ENCODE measurements around the gene GLIS2. TPM values are rescaled to one million over a fixed set of nuclear protein-coding genes. Genes with fewer than 3 reads are reported as not detected.
A peak's percentile ranks its signal among the peaks of the same experiment; 100 is the strongest.
"Not testable (repeated sequence)": the region's sequence is repeated elsewhere in the genome, so short reads cannot be mapped to it uniquely, and the experiment has no call there.

GLIS2 gene
- total RNA-seq, 1 donor from 2014 or later, result 5.1 TPM

- DNase-seq, result no peak
Observed at GRCh38 chr16:4336701-4337539, 21.1 kb downstream of the GLIS2 start.

GRCh38 chr16:4337540-4338088, 21.7 kb downstream of the GLIS2 start:
- DNase-seq, result no peak

- no peak for DNase-seq
Observed at GRCh38 chr16:4338125-4338582, 22.3 kb downstream of the GLIS2 start.

GRCh38 chr16:4338712-4339299, 22.9 kb downstream of the GLIS2 start:
- DNase-seq, result no peak

GRCh38 chr16:4339455-4339854, 23.6 kb downstream of the GLIS2 start:
- no peak for DNase-seq

GRCh38 chr16:4339909-4340308, 24.0 kb downstream of the GLIS2 start:
- no peak for DNase-seq

GRCh38 chr16:4340443-4340842, 24.6 kb downstream of the GLIS2 start:
- DNase-seq, result no peak

- DNase-seq, result no peak
Observed at GRCh38 chr16:4341250-4341649, 25.4 kb downstream of the GLIS2 start.

- no peak for DNase-seq
Observed at GRCh38 chr16:4342866-4343744, 27.2 kb downstream of the GLIS2 start.

GRCh38 chr16:4344300-4344982, 28.6 kb downstream of the GLIS2 start:
- not testable (repeated sequence) for DNase-seq

- DNase-seq, result peak; percentile 72
Observed at GRCh38 chr16:4344983-4345835, 29.3 kb downstream of the GLIS2 start.

- no peak for DNase-seq
Observed at GRCh38 chr16:4345836-4346781, 30.2 kb downstream of the GLIS2 start.

GRCh38 chr16:4347010-4347409, 31.1 kb downstream of the GLIS2 start:
- DNase-seq, result no peak

- DNase-seq, result no peak
Observed at GRCh38 chr16:4347765-4348509, 32.1 kb downstream of the GLIS2 start.

- no peak for DNase-seq
Observed at GRCh38 chr16:4349332-4349731, 33.5 kb downstream of the GLIS2 start.

- no peak for DNase-seq
Observed at GRCh38 chr16:4350365-4350786, 34.5 kb downstream of the GLIS2 start.

GRCh38 chr16:4350787-4351659, 35.2 kb downstream of the GLIS2 start, which contains the start of gene PAM16:
Gene PAM16 (minus strand): TSS chr16:4351321. CDS start chr16:4351234, 87 bp downstream.
- DNase-seq, result peak; percentile 92

- no peak for DNase-seq
Observed at GRCh38 chr16:4351880-4352279, 36.0 kb downstream of the GLIS2 start.
